GM19438 (cell line): ENCODE results near the gene KIF19.

Experiments used
- ATAC-seq: cut with Tn5 transposase; IDR thresholded peaks from one replicate; pipeline ENCODE4 v1.9.1; 2021; ENCODE audit warnings: low read depth; ENCODE audit not compliant: unreplicated experiment

The KIF19 gene

DNA sequence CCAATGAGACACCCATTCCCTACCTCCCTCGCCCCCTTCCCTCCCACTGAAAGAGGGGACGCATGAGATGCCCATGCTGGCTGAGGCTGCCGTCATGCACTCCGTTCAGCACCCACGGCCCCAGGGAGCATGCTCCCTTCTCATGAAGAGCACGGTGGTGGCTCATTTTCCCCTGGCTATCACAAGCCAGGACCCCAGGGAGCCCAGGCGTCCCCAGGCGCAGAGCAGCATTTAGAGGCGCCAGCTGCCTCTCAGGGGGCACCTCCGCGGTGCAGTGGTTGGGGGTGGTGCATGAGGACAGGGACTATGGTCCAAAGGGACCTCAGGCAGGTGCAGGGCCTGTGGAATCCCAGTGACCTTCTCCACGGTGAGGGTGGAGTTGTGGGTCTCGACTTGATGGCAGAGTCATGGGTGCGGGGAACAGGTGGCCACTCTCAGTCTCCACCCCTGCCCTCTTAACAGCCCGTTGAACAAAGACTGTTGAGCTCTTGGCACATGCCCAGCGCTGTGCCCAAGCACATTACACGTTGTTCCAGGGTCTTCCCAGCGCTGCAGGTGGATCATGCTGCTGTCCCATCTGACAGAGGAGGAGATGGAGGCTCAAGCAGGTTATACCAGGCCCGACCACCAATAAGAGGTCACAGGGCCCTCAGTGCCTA lies 13.6 kb downstream of the KIF19 start:
- no peak for ATAC-seq

GRCh38 chr17:74340470-74341023 lies 14.5 kb downstream of the KIF19 start:
- no peak for ATAC-seq

DNA sequence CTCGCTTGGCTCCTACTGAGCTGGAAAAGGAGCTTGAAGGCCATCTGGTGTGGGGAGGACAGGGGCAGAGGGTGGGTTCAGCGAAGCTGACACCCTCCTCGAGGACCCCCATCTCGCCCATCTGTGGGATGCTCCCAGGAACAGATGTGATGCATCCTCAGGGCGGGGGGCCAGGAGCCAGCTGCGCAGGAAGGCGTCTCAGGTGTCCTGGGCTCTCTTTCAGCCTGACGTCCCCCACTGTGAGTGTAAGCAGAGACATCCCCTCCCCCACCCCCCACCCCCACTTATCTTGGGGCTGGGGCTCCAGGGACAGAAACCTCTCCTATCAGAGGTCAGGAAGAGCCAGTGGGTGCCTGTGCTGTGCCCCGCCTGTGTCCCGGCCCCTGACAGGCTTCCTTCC lies 16.2 kb downstream of the KIF19 start:
- no peak for ATAC-seq

GRCh38 chr17:74343121-74343520 lies 17.1 kb downstream of the KIF19 start:
- no peak for ATAC-seq

- no peak for ATAC-seq
Measured at GRCh38 chr17:74343526-74344284, 17.7 kb downstream of the KIF19 start.

GRCh38 chr17:74344658-74345057 lies 18.6 kb downstream of the KIF19 start:
- no peak for ATAC-seq

- ATAC-seq, result no peak
Measured at GRCh38 chr17:74345433-74346241, 19.6 kb downstream of the KIF19 start.

- ATAC-seq, result no peak
Measured at GRCh38 chr17:74347646-74348045, 21.6 kb downstream of the KIF19 start.

DNA sequence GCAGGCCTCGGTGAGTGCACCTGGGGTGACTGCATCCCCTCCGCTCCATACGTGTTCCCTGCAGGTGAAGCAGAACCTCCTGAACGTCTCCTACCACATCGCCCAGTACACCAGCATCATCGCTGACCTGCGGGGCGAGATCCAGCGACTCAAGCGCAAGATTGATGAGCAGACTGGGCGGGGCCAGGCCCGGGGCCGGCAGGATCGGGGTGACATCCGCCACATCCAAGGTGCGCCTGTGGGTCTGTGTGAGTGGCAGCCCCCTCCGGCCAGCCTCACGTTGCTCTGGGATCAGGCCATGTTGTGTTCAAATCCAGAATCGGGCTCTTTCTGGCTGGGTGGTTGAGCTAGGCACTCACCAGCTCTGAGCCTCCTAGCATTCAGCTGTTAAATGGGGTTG lies 23.1 kb downstream of the KIF19 start:
- no peak for ATAC-seq

- no peak for ATAC-seq
Measured at GRCh38 chr17:74350486-74350885, 24.5 kb downstream of the KIF19 start.

GRCh38 chr17:74351552-74352210 lies 25.7 kb downstream of the KIF19 start:
- ATAC-seq, result no peak

DNA sequence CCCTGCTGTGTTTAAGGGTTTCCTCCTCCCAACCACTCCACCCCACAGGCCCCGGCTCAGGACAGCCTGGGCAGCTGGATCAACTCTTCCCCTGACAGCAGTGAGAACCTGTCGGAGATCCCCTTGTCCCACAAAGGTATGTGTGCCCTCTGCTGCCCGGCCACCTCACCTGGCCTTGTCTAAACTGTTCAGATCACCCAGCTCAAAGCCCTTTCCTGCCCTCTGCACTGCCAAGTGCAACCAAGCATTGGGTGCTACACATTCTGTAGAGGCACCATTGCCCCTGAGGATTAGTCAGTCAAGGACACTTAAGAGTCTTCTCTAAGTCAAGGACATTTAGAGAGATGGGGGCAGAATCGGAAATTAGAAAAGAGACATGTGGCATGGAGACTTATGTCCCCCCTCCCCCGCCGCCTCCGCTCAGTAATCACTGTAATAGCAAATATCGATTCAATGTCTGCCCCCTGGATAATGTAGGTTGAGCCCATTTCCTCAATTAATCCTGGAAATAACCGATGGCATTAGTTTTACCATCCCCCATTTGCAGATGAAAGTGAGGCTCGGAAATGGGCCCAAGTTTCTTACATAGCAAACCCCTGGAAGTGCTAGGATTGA lies 27.5 kb downstream of the KIF19 start:
- no peak for ATAC-seq

DNA sequence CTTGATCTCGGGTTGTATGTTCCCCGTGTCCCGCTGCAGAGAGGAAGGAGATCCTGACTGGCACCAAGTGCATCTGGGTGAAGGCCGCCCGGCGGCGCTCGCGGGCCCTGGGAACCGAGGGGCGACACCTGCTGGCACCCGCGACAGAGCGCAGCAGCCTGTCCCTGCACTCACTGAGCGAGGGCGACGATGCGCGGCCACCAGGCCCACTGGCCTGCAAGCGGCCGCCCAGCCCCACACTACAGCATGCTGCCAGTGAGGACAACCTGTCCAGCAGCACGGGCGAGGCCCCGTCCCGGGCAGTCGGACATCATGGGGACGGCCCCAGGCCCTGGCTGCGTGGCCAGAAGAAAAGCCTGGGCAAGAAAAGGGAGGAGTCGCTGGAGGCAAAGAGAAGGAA lies 28.1 kb downstream of the KIF19 start:
- no peak for ATAC-seq

GRCh38 chr17:74354561-74354960 lies 28.5 kb downstream of the KIF19 start:
- no peak for ATAC-seq

GRCh38 chr17:74355065-74355464 lies 29.0 kb downstream of the KIF19 start:
- ATAC-seq, result no peak

GRCh38 chr17:74356646-74357465 lies 30.8 kb downstream of the KIF19 start:
- no peak for ATAC-seq

DNA sequence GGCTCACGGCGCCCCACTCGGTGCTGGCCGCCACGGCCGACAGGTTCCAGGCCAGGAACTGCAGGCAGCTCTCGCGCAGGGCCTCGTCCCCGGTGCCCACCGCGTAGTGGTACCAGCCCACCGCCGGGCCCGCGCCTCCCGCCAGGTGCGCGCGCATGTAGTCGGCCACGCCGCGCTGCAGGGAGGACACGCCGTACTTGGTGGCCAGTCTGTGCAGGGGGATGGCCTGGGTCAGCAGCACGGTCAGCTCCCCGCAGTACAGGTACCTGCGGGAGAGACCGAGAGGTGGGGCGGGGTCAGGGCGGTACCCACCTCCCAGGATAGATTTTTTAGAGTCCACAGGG lies 31.4 kb downstream of the KIF19 start:
- ATAC-seq, result no peak

- no peak for ATAC-seq
Measured at GRCh38 chr17:74358697-74359096, 32.7 kb downstream of the KIF19 start.

GRCh38 chr17:74359916-74360315 lies 33.9 kb downstream of the KIF19 start:
- no peak for ATAC-seq

DNA sequence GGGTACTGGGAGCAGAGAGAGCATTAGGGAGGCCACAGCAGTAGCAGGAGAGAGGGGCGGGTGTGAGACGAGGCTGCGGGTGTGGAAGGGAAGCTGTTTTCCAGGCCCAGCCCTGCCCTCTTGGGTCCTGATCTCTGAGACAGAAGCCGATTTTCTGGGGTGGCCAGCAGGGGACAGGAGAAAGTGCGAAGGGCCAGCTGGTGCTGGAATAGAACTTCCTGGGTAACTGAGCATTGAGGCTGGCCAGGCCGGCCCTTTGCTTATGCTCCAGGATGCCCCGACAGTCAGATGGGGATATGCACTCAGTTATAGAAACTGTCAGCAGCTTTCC lies 34.8 kb downstream of the KIF19 start:
- ATAC-seq, result no peak
